ENCODE data around the gene CLCA4.

CLCA4 gene

DNA sequence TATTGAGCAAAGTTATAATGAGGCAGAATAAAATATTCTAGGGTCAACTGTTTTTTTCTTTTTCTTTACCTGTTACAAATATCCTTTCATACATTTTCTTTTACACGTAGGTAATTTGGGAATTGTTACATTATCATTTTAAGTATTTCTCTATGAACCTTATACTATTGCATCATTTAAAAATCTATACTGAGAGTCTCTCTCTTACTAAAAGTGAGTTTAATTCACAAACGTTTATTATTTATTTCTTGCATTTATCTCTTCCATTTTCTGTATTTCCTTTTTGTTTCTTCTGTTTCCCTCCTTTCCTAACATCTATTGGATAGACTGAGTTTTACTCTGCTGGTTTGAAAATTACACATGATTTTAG lies 25.4 kb upstream of the CLCA4 start:
- Histone ChIP-seq H3K9me3 (ENCODE audit: insufficient read depth, low read length) (no peaks in the 10 kb centered on the region), H4K20me1 (ENCODE audit: insufficient read depth, low read length) (no peaks in the 10 kb centered on the region), H3K79me2 (ENCODE audit: low read length) (no peaks in the 10 kb centered on the region), H3K27me3 (ENCODE audit: low read depth, low read length) (no peaks in the 10 kb centered on the region), H3K9ac (ENCODE audit: low read length) (no peak overlapping the region), H3K4me1 (ENCODE audit: low read length) (no peaks in the 10 kb centered on the region), H3K4me3 (ENCODE audit: low read length) (no peak overlapping the region), H2AFZ (ENCODE audit: low read depth, low read length) (no peak overlapping the region), H3K27ac (ENCODE audit: low read length) (no peak overlapping the region), H3K4me2 (ENCODE audit: low read length) (no peak overlapping the region), H3K36me3 (replicated peaks; ENCODE audit: low read depth, low read length) (no peaks in the 10 kb centered on the region)
- no peak for TF ChIP-seq EZH2phosphoT487 (IDR thresholded peaks at IDR 0.05; ENCODE audit: low read depth)
- TF ChIP-seq, protein P1, sequence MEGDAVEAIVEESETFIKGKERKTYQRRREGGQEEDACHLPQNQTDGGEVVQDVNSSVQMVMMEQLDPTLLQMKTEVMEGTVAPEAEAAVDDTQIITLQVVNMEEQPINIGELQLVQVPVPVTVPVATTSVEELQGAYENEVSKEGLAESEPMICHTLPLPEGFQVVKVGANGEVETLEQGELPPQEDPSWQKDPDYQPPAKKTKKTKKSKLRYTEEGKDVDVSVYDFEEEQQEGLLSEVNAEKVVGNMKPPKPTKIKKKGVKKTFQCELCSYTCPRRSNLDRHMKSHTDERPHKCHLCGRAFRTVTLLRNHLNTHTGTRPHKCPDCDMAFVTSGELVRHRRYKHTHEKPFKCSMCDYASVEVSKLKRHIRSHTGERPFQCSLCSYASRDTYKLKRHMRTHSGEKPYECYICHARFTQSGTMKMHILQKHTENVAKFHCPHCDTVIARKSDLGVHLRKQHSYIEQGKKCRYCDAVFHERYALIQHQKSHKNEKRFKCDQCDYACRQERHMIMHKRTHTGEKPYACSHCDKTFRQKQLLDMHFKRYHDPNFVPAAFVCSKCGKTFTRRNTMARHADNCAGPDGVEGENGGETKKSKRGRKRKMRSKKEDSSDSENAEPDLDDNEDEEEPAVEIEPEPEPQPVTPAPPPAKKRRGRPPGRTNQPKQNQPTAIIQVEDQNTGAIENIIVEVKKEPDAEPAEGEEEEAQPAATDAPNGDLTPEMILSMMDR (IDR thresholded peaks at IDR 0.05; ENCODE audit: low read depth, low read length), result no peak

DNA sequence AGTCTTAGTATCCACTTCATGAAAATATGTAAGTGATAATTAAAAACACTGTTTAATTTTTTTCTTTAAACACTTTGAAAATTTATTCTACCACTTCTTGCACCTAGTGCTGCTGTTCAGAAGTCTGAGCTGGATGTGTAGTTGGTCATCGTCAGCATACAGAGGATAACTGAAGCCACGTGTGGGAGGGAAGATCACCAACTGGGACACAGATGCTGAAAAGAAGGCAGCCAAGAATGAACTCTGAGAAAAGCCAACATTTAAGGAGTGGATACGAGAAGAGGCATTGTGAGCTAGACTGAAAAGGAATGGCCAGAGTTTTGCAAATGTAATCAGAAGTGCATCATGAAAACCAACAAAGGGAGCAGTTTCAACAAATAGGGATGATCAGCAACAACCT lies 24.6 kb upstream of the CLCA4 start:
- Histone ChIP-seq H2AFZ (ENCODE audit: low read depth, low read length) (no peak overlapping the region), H3K4me1 (ENCODE audit: low read length) (no peaks in the 10 kb centered on the region), H3K9me3 (ENCODE audit: insufficient read depth, low read length) (no peaks in the 10 kb centered on the region), H4K20me1 (ENCODE audit: insufficient read depth, low read length) (no peaks in the 10 kb centered on the region), H3K9ac (ENCODE audit: low read length) (no peak overlapping the region), H3K36me3 (replicated peaks; ENCODE audit: low read depth, low read length) (no peaks in the 10 kb centered on the region), H3K79me2 (ENCODE audit: low read length) (no peaks in the 10 kb centered on the region), H3K4me3 (ENCODE audit: low read length) (no peak overlapping the region), H3K27me3 (ENCODE audit: low read depth, low read length) (no peaks in the 10 kb centered on the region), H3K4me2 (ENCODE audit: low read length) (no peak overlapping the region), H3K27ac (ENCODE audit: low read length) (no peak overlapping the region)
- TF ChIP-seq, protein P1 (IDR thresholded peaks at IDR 0.05; ENCODE audit: low read depth, low read length), result no peak
- TF ChIP-seq EZH2phosphoT487 (IDR thresholded peaks at IDR 0.05; ENCODE audit: low read depth), result no peak

DNA sequence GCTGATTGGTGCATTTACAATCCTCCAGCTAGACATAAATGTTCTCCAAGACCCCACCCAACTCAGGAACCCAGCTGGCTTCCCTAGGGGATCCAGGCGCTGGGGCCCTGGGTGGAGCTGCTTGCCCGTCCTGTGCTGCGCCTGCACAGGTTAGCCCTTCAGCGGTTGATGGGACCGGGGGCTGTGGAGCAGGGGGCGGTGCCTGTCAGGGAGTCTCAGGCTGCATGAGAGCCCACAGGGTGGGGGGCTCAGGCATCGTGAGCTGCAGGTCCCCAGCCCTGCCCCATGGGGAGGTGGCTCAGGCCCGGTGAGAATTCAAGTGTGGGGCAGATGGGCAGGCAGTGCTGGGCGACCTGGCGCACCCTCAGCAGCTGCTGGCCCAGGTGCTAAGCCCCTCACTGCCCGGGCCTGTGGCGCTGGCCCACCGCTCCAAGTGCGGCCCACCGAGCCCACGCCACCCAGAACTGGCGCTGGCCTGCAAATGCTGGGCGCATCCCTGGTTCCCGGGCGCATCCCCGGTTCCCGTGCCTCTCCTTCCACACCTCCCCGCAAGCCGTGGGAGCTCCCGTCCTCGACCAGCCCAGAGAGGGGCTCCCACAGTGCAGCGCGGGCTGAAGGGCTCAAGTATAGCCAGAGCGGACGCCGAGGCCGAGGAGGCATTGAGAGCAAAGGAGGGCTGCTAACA lies 23.1 kb upstream of the CLCA4 start:
- H3K9ac ChIP-seq (ENCODE audit: low read length), result no peak overlapping the region
- H3K27ac ChIP-seq (ENCODE audit: low read length), result no peak overlapping the region
- no peak for TF ChIP-seq EZH2phosphoT487 (IDR thresholded peaks at IDR 0.05; ENCODE audit: low read depth)
- TF ChIP-seq, protein P1 (IDR thresholded peaks at IDR 0.05; ENCODE audit: low read depth, low read length), result no peak
- no peak overlapping the region for H3K4me2 ChIP-seq (ENCODE audit: low read length)
- no peaks in the 10 kb centered on the region for H3K79me2 ChIP-seq (ENCODE audit: low read length)
- no peaks in the 10 kb centered on the region for H4K20me1 ChIP-seq (ENCODE audit: insufficient read depth, low read length)
- no peaks in the 10 kb centered on the region for H3K27me3 ChIP-seq (ENCODE audit: low read depth, low read length)
- no peak overlapping the region for H2AFZ ChIP-seq (ENCODE audit: low read depth, low read length)
- no peaks in the 10 kb centered on the region for H3K9me3 ChIP-seq (ENCODE audit: insufficient read depth, low read length)
- no peaks in the 10 kb centered on the region for H3K4me1 ChIP-seq (ENCODE audit: low read length)
- H3K36me3 ChIP-seq (replicated peaks; ENCODE audit: low read depth, low read length), result no peaks in the 10 kb centered on the region
- H3K4me3 ChIP-seq (ENCODE audit: low read length), result no peak overlapping the region

DNA sequence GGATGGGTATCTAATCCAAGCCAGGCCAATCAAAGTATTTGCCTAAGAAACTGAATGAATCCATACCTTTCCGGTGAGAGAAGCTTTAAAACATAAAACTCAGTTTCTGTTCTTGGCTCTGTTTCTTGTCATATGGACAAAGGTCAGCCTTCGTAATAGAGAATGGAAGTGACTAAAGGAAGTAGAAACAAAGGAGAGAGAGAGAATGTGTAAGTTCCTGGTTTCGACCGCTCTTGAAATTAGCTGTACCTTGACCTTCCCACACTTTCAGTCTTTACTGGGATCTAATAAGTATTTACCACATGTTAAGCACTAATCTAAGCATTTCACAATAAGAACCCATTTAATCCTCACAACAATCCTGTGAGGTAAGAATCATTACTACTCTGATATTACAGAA lies 19.6 kb upstream of the CLCA4 start:
- no peak overlapping the region for H3K4me2 ChIP-seq (ENCODE audit: low read length)
- H3K4me1 ChIP-seq (ENCODE audit: low read length), result no peaks in the 10 kb centered on the region
- no peak overlapping the region for H3K4me3 ChIP-seq (ENCODE audit: low read length)
- no peaks in the 10 kb centered on the region for H3K9me3 ChIP-seq (ENCODE audit: insufficient read depth, low read length)
- H3K27me3 ChIP-seq (ENCODE audit: low read depth, low read length), result no peaks in the 10 kb centered on the region
- H2AFZ ChIP-seq (ENCODE audit: low read depth, low read length), result no peak overlapping the region
- no peaks in the 10 kb centered on the region for H4K20me1 ChIP-seq (ENCODE audit: insufficient read depth, low read length)
- TF ChIP-seq EZH2phosphoT487 (IDR thresholded peaks at IDR 0.05; ENCODE audit: low read depth), result no peak
- TF ChIP-seq, protein P1 (IDR thresholded peaks at IDR 0.05; ENCODE audit: low read depth, low read length), result no peak
- no peak overlapping the region for H3K9ac ChIP-seq (ENCODE audit: low read length)
- no peak overlapping the region for H3K27ac ChIP-seq (ENCODE audit: low read length)
- no peaks in the 10 kb centered on the region for H3K36me3 ChIP-seq (replicated peaks; ENCODE audit: low read depth, low read length)
- H3K79me2 ChIP-seq (ENCODE audit: low read length), result no peaks in the 10 kb centered on the region

Measured in OCI-LY3 (cell line).